DOHH2 (cell line): ENCODE results near the gene TULP4.

ENCODE experiments used
- CTCF ChIP-seq: fragments of 200-600 bp; sonication (generic); IDR thresholded peaks from one replicate; pipeline ENCODE4 v1.5.1; 2014; ENCODE audit warnings: antibody characterized with exemption, mild to moderate bottlenecking, low read depth, low read length; ENCODE audit not compliant: poor library complexity, severe bottlenecking
- EZH2phosphoT487 ChIP-seq: fragments of 200-600 bp; sonication (generic); IDR thresholded peaks from 2 replicates; pipeline ENCODE4 v1.6.1; 2017; ENCODE audit warnings: borderline replicate concordance, mild to moderate bottlenecking, antibody characterized with exemption, low read length, moderate library complexity, mixed read lengths

- TF ChIP-seq CTCF: no peak
- no peak for TF ChIP-seq EZH2phosphoT487
Observed at GRCh38 chr6:158500016-158500735, 187.9 kb downstream of the TULP4 start.
